Activated CD4-positive, alpha-beta T cell treated with anti-CD3 and anti-CD28 coated beads, Interleukin-2, amount 10 ng/mL, durations not matched to agents 7 days and 5 days (primary cell): Measurements from ENCODE around the gene TRMT2B. TPM values are rescaled to one million over a fixed set of nuclear protein-coding genes. Genes with fewer than 3 reads are reported as not detected.

Experiments used
- total RNA-seq, 2 experiments: library from RNA; stranded (reverse); gene quantifications; one replicate each; pipeline ENCODE4 v1.2.3, GENCODE V29; 2021

Gene TRMT2B
- total RNA-seq, 2 experiments from 2014 or later, result 25.4 to 25.8 TPM

Other genes with a start within 250 kb of the TRMT2B start
- 10 to 100 TPM; 33.9 to 35.8 TPM for gene CSTF2, start 231.7 kb downstream of the TRMT2B start, total RNA-seq
- gene NOX1, start 177.8 kb downstream of the TRMT2B start, total RNA-seq, result not detected
- gene XKRX, start 123.2 kb downstream of the TRMT2B start, total RNA-seq, result under 1 TPM; 0.08 to 0.12 TPM
- not detected for gene ARL13A, start 82.4 kb downstream of the TRMT2B start, total RNA-seq
- gene TMEM35A, start 26.8 kb upstream of the TRMT2B start, total RNA-seq, result not detected
- gene CENPI, start 46.1 kb upstream of the TRMT2B start, total RNA-seq, result 10 to 100 TPM; 24.9 to 28.5 TPM
- gene DRP2, start 167.7 kb upstream of the TRMT2B start, total RNA-seq, result 1 to 10 TPM in 1 of 2 experiments, under 1 TPM in 1; 0.87 to 1.0 TPM
- not detected for gene TAF7L, start 239.2 kb upstream of the TRMT2B start, total RNA-seq